HG03097 (cell line): ENCODE data around the gene RP2.

Experiments
- ATAC-seq: cut with Tn5 transposase; IDR thresholded peaks from one replicate; pipeline ENCODE4 v1.9.1; 2021; ENCODE audit not compliant: unreplicated experiment, low FRiP score

Gene RP2

DNA sequence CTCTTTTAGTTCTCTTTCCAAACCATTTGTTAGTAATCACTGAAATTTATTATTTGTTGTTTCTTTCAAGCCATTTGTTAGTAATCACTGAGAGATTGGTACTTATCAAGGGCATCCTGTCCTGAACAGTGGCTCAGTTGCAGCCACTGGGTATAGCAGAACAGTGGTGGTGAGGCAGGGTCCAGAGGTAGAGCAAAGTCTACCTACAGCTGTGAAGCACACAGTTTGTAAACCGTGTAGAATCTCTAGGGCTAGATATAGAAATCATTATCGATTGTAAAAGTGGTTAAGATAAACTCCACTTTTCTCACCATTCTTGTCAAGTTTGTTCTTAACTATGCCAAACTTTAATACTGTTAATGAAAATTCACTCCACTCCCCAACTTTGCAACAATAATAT is 79.4 kb downstream of the RP2 start:
- ATAC-seq = no peak

DNA sequence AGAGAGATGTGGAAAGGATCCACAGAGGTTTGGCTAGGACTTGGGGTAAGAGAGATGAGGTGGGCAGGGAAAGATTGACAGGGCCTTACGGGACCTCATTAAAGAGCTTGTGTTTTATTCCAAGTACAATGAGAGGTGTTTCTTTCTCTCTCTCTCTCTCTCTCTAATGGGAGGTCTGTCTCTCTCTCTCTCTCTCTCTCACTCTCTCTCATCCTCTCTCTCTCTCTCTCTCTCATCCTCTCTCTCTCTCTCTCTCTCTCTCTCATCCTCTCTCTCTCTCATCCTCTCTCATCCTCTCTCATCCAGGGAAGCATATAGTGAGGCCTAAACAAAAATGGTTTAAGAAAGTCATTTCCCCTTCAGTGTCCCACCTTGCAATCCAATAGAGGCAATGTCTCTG is 80.8 kb downstream of the RP2 start:
- ATAC-seq = no peak

DNA sequence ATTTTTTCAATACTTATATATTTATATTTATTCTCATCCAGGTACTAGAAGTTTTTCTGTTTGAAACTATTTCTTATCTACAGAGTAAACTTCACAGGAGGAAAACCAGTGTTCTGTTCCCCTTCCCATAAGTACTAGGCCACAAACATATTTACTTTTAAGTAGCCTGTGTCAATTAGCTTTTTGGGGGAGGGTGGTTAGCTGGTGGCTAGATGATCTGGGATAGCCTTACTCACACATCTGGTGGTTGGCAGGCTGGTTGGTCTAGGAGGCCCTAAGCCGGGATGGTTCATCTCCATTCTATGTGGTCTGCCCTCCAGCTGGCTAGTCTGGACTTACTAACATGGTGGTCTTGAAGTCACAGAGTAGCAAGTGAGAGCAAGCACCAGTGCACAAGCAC is 81.6 kb downstream of the RP2 start:
- ATAC-seq = no peak

DNA sequence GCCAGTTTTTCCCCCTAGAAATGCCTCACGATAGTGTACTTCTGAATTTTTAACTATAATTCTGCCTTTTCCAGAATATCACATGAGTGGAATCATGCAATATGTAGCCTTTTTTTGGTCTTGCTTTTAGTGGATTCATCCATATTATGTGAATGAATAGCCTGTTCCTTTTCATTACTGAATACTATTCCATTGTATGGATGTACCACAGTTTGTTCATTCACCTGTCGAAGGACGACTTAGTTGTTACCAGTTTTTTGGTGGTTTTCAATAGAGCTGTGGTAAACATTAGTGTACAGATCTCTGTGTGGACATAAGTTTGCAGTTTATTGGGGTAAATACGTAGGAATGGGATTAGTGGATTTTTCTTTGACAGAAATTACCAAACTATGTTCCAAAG is 83.4 kb downstream of the RP2 start:
- no peak for ATAC-seq

DNA sequence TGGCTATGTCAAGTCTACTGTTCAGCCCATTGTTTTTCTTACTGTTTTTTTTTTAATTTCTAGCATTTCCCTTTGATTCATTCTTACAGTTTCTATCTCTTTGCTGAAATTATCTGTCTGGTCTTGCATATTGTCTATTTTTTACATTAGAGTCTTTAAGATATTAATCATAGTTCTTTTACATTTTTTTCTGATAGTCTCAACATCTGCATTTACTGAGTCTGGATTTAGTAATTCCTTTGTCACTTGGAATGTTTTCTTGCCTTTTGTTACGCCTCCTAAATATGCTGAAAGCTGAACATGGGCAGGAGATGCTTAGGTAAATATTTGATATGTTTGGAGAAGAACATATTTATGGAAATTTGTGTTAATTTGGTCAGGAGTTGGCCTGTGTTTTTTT is 85.8 kb downstream of the RP2 start:
- no peak for ATAC-seq

DNA sequence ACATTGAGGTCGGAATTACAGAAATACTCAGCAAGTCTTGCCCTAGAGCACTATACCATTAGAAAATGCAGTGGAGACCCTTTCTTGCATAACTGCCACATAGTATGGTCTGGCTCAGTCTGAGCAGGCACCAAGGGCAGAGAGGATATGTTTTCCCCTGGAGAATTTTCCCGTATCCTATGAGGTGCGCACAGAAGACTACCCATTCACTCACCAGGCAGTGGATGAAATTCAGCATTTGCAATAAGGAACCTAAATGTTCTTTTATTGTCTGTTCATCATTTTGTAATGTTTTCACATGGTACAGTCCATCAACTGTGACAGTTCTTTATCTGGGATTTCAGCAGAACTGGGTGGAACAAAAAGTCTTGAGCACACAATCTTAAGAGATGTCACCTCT is 90.9 kb downstream of the RP2 start:
- ATAC-seq = no peak

DNA sequence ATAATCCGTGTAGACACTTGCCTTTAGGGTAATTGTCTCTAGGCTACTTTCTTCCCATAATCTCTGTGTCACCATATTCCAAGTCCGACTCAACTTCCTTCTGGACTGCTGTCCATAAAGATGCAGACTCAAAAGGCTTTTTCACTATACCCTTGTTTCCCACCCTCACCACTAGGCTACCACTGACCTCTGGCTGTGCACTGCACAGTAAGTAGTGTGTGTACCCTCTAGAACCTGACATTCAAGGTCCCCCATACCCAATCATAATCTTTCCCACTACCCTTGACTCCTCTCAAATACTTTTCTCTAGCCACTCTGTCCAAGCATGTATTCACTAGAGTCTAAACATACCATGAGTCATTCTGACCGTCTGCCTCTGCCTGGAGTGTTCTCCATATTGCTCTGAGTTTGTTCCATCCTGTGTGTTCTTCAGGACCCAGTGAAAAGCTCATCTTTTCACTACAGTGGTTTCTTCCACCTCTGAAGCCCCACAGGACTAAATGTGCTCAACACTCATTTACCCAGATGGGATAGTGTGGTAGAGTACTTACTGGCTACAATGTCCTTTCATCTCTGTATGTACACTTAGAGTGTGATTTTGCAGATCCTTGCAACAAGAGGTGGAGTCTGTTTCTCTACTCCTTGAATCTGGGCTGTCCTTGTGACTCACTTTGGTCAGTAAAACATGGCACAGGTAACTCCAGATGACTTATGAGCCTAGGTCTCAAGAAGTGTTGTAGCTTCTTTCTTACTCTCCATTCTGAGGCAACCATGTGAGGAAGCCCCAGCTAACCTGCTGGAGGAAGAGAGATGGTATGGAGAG is 92.8 kb downstream of the RP2 start:
- no peak for ATAC-seq
